ENCODE data around the gene GTF2A1.
"Not testable (repeated sequence)": the region's sequence is repeated elsewhere in the genome, so short reads cannot be mapped to it uniquely, and the experiment has no call there.

Gene GTF2A1

GRCh38 chr14:81236849-81237248, 16.1 kb upstream of the GTF2A1 start:
- H3K27me3 ChIP-seq (ENCODE audit: insufficient read depth, low read length); H2AK5ac ChIP-seq (ENCODE audit: low read length); H4K12ac ChIP-seq (ENCODE audit: low read depth, low read length); H4K8ac ChIP-seq (ENCODE audit: low read depth, low read length); DNase-seq; H2BK120ac ChIP-seq (ENCODE audit: insufficient read depth, low read length, poor library complexity); H2AFZ ChIP-seq (ENCODE audit: insufficient read depth, low read length, poor library complexity); H2BK5ac ChIP-seq (ENCODE audit: low read depth, low read length, poor library complexity); H3K18ac ChIP-seq (ENCODE audit: low read length); H3K79me1 ChIP-seq (ENCODE audit: low read length); H3K4me1 ChIP-seq (ENCODE audit: control insufficient read depth in 1 of 2, insufficient read depth in 2 of 2, low read length in 2 of 2); H3K4me3 ChIP-seq (ENCODE audit: low read depth, low read length); H3K4ac ChIP-seq (ENCODE audit: low read depth, low read length); H3K9ac ChIP-seq (ENCODE audit: low read length); H3K4me2 ChIP-seq (ENCODE audit: low read length); H3K23ac ChIP-seq (ENCODE audit: low read length); H2BK12ac ChIP-seq (ENCODE audit: low read length); H4K91ac ChIP-seq (ENCODE audit: low read depth, low read length); H3K79me2 ChIP-seq (ENCODE audit: control insufficient read depth, insufficient read depth, low read length, poor library complexity); H3K14ac ChIP-seq (ENCODE audit: low read length); H3K36me3 ChIP-seq (ENCODE audit: control insufficient read depth in 1 of 2, insufficient read depth in 2 of 2, low read length in 2 of 2); H3K9me3 ChIP-seq (ENCODE audit: insufficient read depth, low read depth, low read length); H3K27ac ChIP-seq (ENCODE audit: low read depth, low read length): not testable (repeated sequence)
- WGBS (ENCODE audit: extremely low coverage, insufficient coverage, insufficient read length): no CpG with 5 or more reads among the region's 2 CpGs

- no peaks in the 10 kb centered on the region for H3K79me1 ChIP-seq (ENCODE audit: low read length)
- no peak overlapping the region for H2AK5ac ChIP-seq (ENCODE audit: low read length)
- H3K4me1 ChIP-seq (ENCODE audit: control insufficient read depth in 1 of 2, insufficient read depth in 2 of 2, low read length in 2 of 2): peaks cover 0 to 4% of the 10 kb centered on the region in 2 experiments
- H3K9ac ChIP-seq (ENCODE audit: low read length): no peak overlapping the region
- no peak overlapping the region for H2AFZ ChIP-seq (ENCODE audit: insufficient read depth, low read length, poor library complexity)
- no peaks in the 10 kb centered on the region for H3K27me3 ChIP-seq (ENCODE audit: insufficient read depth, low read length)
- H3K18ac ChIP-seq (ENCODE audit: low read length): no peak overlapping the region
- no peak overlapping the region for H3K4me2 ChIP-seq (ENCODE audit: low read length)
- H2BK12ac ChIP-seq (ENCODE audit: low read length): no peak overlapping the region
- no peak overlapping the region for H2BK120ac ChIP-seq (ENCODE audit: insufficient read depth, low read length, poor library complexity)
- H3K4me3 ChIP-seq (ENCODE audit: low read depth, low read length): no peak overlapping the region
- no peaks in the 10 kb centered on the region for H3K79me2 ChIP-seq (ENCODE audit: control insufficient read depth, insufficient read depth, low read length, poor library complexity)
- H3K14ac ChIP-seq (ENCODE audit: low read length): no peak overlapping the region
- H3K9me3 ChIP-seq (ENCODE audit: insufficient read depth, low read depth, low read length): no peaks in the 10 kb centered on the region
- DNase-seq: no peak
- H3K23ac ChIP-seq (ENCODE audit: low read length): no peak overlapping the region
- no peak overlapping the region for H3K27ac ChIP-seq (ENCODE audit: low read depth, low read length)
- no CpG with 5 or more reads among the region's 20 CpGs for WGBS (ENCODE audit: extremely low coverage, insufficient coverage, insufficient read length)
- no peak overlapping the region for H4K12ac ChIP-seq (ENCODE audit: low read depth, low read length)
- H4K91ac ChIP-seq (ENCODE audit: low read depth, low read length): no peak overlapping the region
- H4K8ac ChIP-seq (ENCODE audit: low read depth, low read length): no peak overlapping the region
- no peaks in the 10 kb centered on the region for H3K36me3 ChIP-seq (ENCODE audit: control insufficient read depth in 1 of 2, insufficient read depth in 2 of 2, low read length in 2 of 2)
- H3K4ac ChIP-seq (ENCODE audit: low read depth, low read length): no peak overlapping the region
- no peak overlapping the region for H2BK5ac ChIP-seq (ENCODE audit: low read depth, low read length, poor library complexity)
These were observed 15.4 kb upstream of the GTF2A1 start for GRCh38 chr14:81236138-81236537.

GRCh38 chr14:81235096-81235495, 14.3 kb upstream of the GTF2A1 start:
- H3K27ac ChIP-seq (ENCODE audit: low read depth, low read length): no peak overlapping the region
- no peak overlapping the region for H4K12ac ChIP-seq (ENCODE audit: low read depth, low read length)
- H4K8ac ChIP-seq (ENCODE audit: low read depth, low read length): no peak overlapping the region
- H3K9ac ChIP-seq (ENCODE audit: low read length): no peak overlapping the region
- no peaks in the 10 kb centered on the region for H3K79me2 ChIP-seq (ENCODE audit: control insufficient read depth, insufficient read depth, low read length, poor library complexity)
- no peak overlapping the region for H3K4me3 ChIP-seq (ENCODE audit: low read depth, low read length)
- no peak overlapping the region for H2AFZ ChIP-seq (ENCODE audit: insufficient read depth, low read length, poor library complexity)
- H3K79me1 ChIP-seq (ENCODE audit: low read length): no peaks in the 10 kb centered on the region
- no peak overlapping the region for H2BK12ac ChIP-seq (ENCODE audit: low read length)
- no peak overlapping the region for H3K18ac ChIP-seq (ENCODE audit: low read length)
- no peaks in the 10 kb centered on the region for H3K27me3 ChIP-seq (ENCODE audit: insufficient read depth, low read length)
- H3K4ac ChIP-seq (ENCODE audit: low read depth, low read length): no peak overlapping the region
- H4K91ac ChIP-seq (ENCODE audit: low read depth, low read length): no peak overlapping the region
- no peak for DNase-seq
- peaks cover 0 to 4% of the 10 kb centered on the region in 2 experiments for H3K4me1 ChIP-seq (ENCODE audit: control insufficient read depth in 1 of 2, insufficient read depth in 2 of 2, low read length in 2 of 2)
- no peak overlapping the region for H2BK120ac ChIP-seq (ENCODE audit: insufficient read depth, low read length, poor library complexity)
- no peak overlapping the region for H3K4me2 ChIP-seq (ENCODE audit: low read length)
- no CpG with 5 or more reads among the region's 2 CpGs for WGBS (ENCODE audit: extremely low coverage, insufficient coverage, insufficient read length)
- no peak overlapping the region for H2AK5ac ChIP-seq (ENCODE audit: low read length)
- peaks cover 2% of the 10 kb centered on the region for H3K9me3 ChIP-seq (ENCODE audit: insufficient read depth, low read depth, low read length)
- H2BK5ac ChIP-seq (ENCODE audit: low read depth, low read length, poor library complexity): no peak overlapping the region
- no peak overlapping the region for H3K14ac ChIP-seq (ENCODE audit: low read length)
- H3K36me3 ChIP-seq (ENCODE audit: control insufficient read depth in 1 of 2, insufficient read depth in 2 of 2, low read length in 2 of 2): no peaks in the 10 kb centered on the region
- no peak overlapping the region for H3K23ac ChIP-seq (ENCODE audit: low read length)

- Histone ChIP-seq H3K14ac (ENCODE audit: low read length) (no peak overlapping the region), H3K18ac (ENCODE audit: low read length) (no peak overlapping the region), H4K8ac (ENCODE audit: low read depth, low read length) (no peak overlapping the region), H3K79me2 (ENCODE audit: control insufficient read depth, insufficient read depth, low read length, poor library complexity) (no peaks in the 10 kb centered on the region), H3K4me2 (ENCODE audit: low read length) (no peak overlapping the region), H2BK120ac (ENCODE audit: insufficient read depth, low read length, poor library complexity) (no peak overlapping the region), H3K36me3 (ENCODE audit: control insufficient read depth in 1 of 2, insufficient read depth in 2 of 2, low read length in 2 of 2) (no peaks in the 10 kb centered on the region), H3K4me1 (ENCODE audit: control insufficient read depth in 1 of 2, insufficient read depth in 2 of 2, low read length in 2 of 2) (peaks cover 0 to 4% of the 10 kb centered on the region in 2 experiments), H4K12ac (ENCODE audit: low read depth, low read length) (no peak overlapping the region), H3K4me3 (ENCODE audit: low read depth, low read length) (no peak overlapping the region), H2BK5ac (ENCODE audit: low read depth, low read length, poor library complexity) (no peak overlapping the region), H3K27me3 (ENCODE audit: insufficient read depth, low read length) (no peaks in the 10 kb centered on the region), H3K27ac (ENCODE audit: low read depth, low read length) (no peak overlapping the region), H2BK12ac (ENCODE audit: low read length) (no peak overlapping the region), H3K9me3 (ENCODE audit: insufficient read depth, low read depth, low read length) (peaks cover 2% of the 10 kb centered on the region), H3K23ac (ENCODE audit: low read length) (no peak overlapping the region), H3K79me1 (ENCODE audit: low read length) (no peaks in the 10 kb centered on the region), H2AK5ac (ENCODE audit: low read length) (no peak overlapping the region), H3K4ac (ENCODE audit: low read depth, low read length) (no peak overlapping the region), H3K9ac (ENCODE audit: low read length) (no peak overlapping the region), H4K91ac (ENCODE audit: low read depth, low read length) (no peak overlapping the region), H2AFZ (ENCODE audit: insufficient read depth, low read length, poor library complexity) (no peak overlapping the region)
- no peak for DNase-seq
These were observed 13.5 kb upstream of the GTF2A1 start for GRCh38 chr14:81234278-81234677.

Measured in trophoblast cell (in vitro differentiated cells and primary cell).